ENCODE results near the gene MUSK.
"Not testable (repeated sequence)": the region's sequence is repeated elsewhere in the genome, so short reads cannot be mapped to it uniquely, and the experiment has no call there.

Gene MUSK

GRCh38 chr9:110814159-110814558 is 145.6 kb downstream of the MUSK start:
- no peak for DNase-seq

GRCh38 chr9:110815361-110815760 is 146.8 kb downstream of the MUSK start:
- DNase-seq: no peak

- no peak for DNase-seq
Measured at GRCh38 chr9:110820381-110820780, 151.8 kb downstream of the MUSK start.

- DNase-seq: no peak
Measured at GRCh38 chr9:110821064-110821463, 152.5 kb downstream of the MUSK start.

- not testable (repeated sequence) for DNase-seq
Measured at GRCh38 chr9:110825129-110825528, 156.5 kb downstream of the MUSK start.

GRCh38 chr9:110825950-110826349 is 157.4 kb downstream of the MUSK start:
- DNase-seq: no peak

GRCh38 chr9:110826400-110826799 is 157.8 kb downstream of the MUSK start:
- DNase-seq: not testable (repeated sequence)

GRCh38 chr9:110828264-110828663 is 159.7 kb downstream of the MUSK start:
- no peak for DNase-seq

GRCh38 chr9:110830495-110830894 is 161.9 kb downstream of the MUSK start:
- DNase-seq: no peak

- no peak for DNase-seq
Measured at GRCh38 chr9:110832926-110833325, 164.3 kb downstream of the MUSK start.

GRCh38 chr9:110835404-110835803 is 166.8 kb downstream of the MUSK start:
- DNase-seq: no peak

- no peak for DNase-seq
Measured at GRCh38 chr9:110835859-110836271, 167.3 kb downstream of the MUSK start.

- DNase-seq: no peak
Measured at GRCh38 chr9:110837401-110838005, 168.9 kb downstream of the MUSK start.

- no peak for DNase-seq
Measured at GRCh38 chr9:110842169-110842568, 173.6 kb downstream of the MUSK start.

- DNase-seq: no peak
Measured at GRCh38 chr9:110842986-110843385, 174.4 kb downstream of the MUSK start.

- no peak for DNase-seq
Measured at GRCh38 chr9:110844121-110844520, 175.5 kb downstream of the MUSK start.

GRCh38 chr9:110846215-110846614 is 177.6 kb downstream of the MUSK start:
- no peak for DNase-seq

- DNase-seq: no peak
Measured at GRCh38 chr9:110847671-110848070, 179.1 kb downstream of the MUSK start.

- no peak for DNase-seq
Measured at GRCh38 chr9:110850401-110851135, 182.0 kb downstream of the MUSK start.

Data from NCI-H1694 (cell line).